Measurements from ENCODE around the gene NAPA. TPM values are rescaled to one million over a fixed set of nuclear protein-coding genes. Genes with fewer than 3 reads are reported as not detected.

NAPA gene
- total RNA-seq, 1 experiment from 2014 or later = 95.9 TPM

- Histone ChIP-seq H3K9me3 (ENCODE audit: low read length) (no peaks in the 10 kb centered on the region), H3F3A (ENCODE audit: low read length, unreplicated experiment) (no peaks in the 10 kb centered on the region), H3K79me2 (ENCODE audit: low read length) (no peaks in the 10 kb centered on the region), H3K27ac (ENCODE audit: low read length) (no peak overlapping the region), H3K36me3 (ENCODE audit: low read depth, low read length) (no peaks in the 10 kb centered on the region), H3K4me2 (ENCODE audit: low read length) (no peak overlapping the region), H3K4me3 (ENCODE audit: low read length) (no peak overlapping the region), H3K4me1 (ENCODE audit: insufficient read depth, low read length) (no peaks in the 10 kb centered on the region), H3K9ac (ENCODE audit: low read length) (no peak overlapping the region), H3K9me2 (replicated peaks; ENCODE audit: low read length) (no peaks in the 10 kb centered on the region), H2AFZ (ENCODE audit: low read length) (no peak overlapping the region), H3K27me3 (ENCODE audit: low read length) (no peaks in the 10 kb centered on the region), H4K20me1 (ENCODE audit: low read length) (no peaks in the 10 kb centered on the region)
- ATAC-seq (no peak), DNase-seq (no peak)
- ChIA-PET POLR2A (ENCODE audit: unreplicated experiment) (no interaction called here), CTCF (no interaction called here)
- TF ChIP-seq CTCF (conservative IDR thresholded peaks at IDR 0.05; ENCODE audit: low read depth, low read length) (no peak), EZH2phosphoT487 (IDR thresholded peaks at IDR 0.05; ENCODE audit: borderline replicate concordance, low read length) (no peak), EZH2 (IDR thresholded peaks at IDR 0.05; ENCODE audit: low read length, unreplicated experiment) (no peak)
- BruUV-seq (replicated peaks) = no TSS peak
- intact Hi-C loops (cut with micrococcal nuclease) = no loop called here
Measured at GRCh38 chr19:47526798-47527197, 11.9 kb upstream of the NAPA start.

- Histone ChIP-seq H3K9ac (ENCODE audit: low read length) (no peak overlapping the region), H3K36me3 (ENCODE audit: low read depth, low read length) (no peaks in the 10 kb centered on the region), H4K20me1 (ENCODE audit: low read length) (no peaks in the 10 kb centered on the region), H3K4me2 (ENCODE audit: low read length) (no peak overlapping the region), H3K4me1 (ENCODE audit: insufficient read depth, low read length) (no peaks in the 10 kb centered on the region), H3K79me2 (ENCODE audit: low read length) (no peaks in the 10 kb centered on the region), H3K9me3 (ENCODE audit: low read length) (no peaks in the 10 kb centered on the region), H3K27me3 (ENCODE audit: low read length) (no peaks in the 10 kb centered on the region), H3K27ac (ENCODE audit: low read length) (no peak overlapping the region), H3F3A (ENCODE audit: low read length, unreplicated experiment) (no peaks in the 10 kb centered on the region), H3K4me3 (ENCODE audit: low read length) (no peak overlapping the region), H3K9me2 (replicated peaks; ENCODE audit: low read length) (no peaks in the 10 kb centered on the region), H2AFZ (ENCODE audit: low read length) (no peak overlapping the region)
- TF ChIP-seq CTCF (conservative IDR thresholded peaks at IDR 0.05; ENCODE audit: low read depth, low read length) = no peak
- no peak for TF ChIP-seq EZH2phosphoT487 (IDR thresholded peaks at IDR 0.05; ENCODE audit: borderline replicate concordance, low read length)
- TF ChIP-seq EZH2 (IDR thresholded peaks at IDR 0.05; ENCODE audit: low read length, unreplicated experiment) = no peak
- POLR2A ChIA-PET (ENCODE audit: unreplicated experiment) = no interaction called here
- ATAC-seq (no peak), DNase-seq (no peak)
- intact Hi-C loops (cut with micrococcal nuclease) = no loop called here
- CTCF ChIA-PET = no interaction called here
- no TSS peak for BruUV-seq (replicated peaks)
Measured at GRCh38 chr19:47523473-47523872, 8.6 kb upstream of the NAPA start.

- ChIA-PET POLR2A (ENCODE audit: unreplicated experiment) (no interaction called here), CTCF (no interaction called here)
- BruUV-seq (replicated peaks) = no TSS peak
- H3K4me2 ChIP-seq (ENCODE audit: low read length) = no peak overlapping the region
- no peak overlapping the region for H2AFZ ChIP-seq (ENCODE audit: low read length)
- TF ChIP-seq EZH2phosphoT487 (IDR thresholded peaks at IDR 0.05; ENCODE audit: borderline replicate concordance, low read length) (no peak), EZH2 (IDR thresholded peaks at IDR 0.05; ENCODE audit: low read length, unreplicated experiment) (no peak), CTCF (conservative IDR thresholded peaks at IDR 0.05; ENCODE audit: low read depth, low read length) (no peak)
- H3K9me2 ChIP-seq (replicated peaks; ENCODE audit: low read length) = no peaks in the 10 kb centered on the region
- H3K4me3 ChIP-seq (ENCODE audit: low read length) = no peak overlapping the region
- no peaks in the 10 kb centered on the region for H3K79me2 ChIP-seq (ENCODE audit: low read length)
- no peaks in the 10 kb centered on the region for H3F3A ChIP-seq (ENCODE audit: low read length, unreplicated experiment)
- intact Hi-C loops (cut with micrococcal nuclease) = no loop called here
- H3K4me1 ChIP-seq (ENCODE audit: insufficient read depth, low read length) = no peaks in the 10 kb centered on the region
- H3K27me3 ChIP-seq (ENCODE audit: low read length) = no peaks in the 10 kb centered on the region
- no peak overlapping the region for H3K27ac ChIP-seq (ENCODE audit: low read length)
- no peak overlapping the region for H3K9ac ChIP-seq (ENCODE audit: low read length)
- no peaks in the 10 kb centered on the region for H3K9me3 ChIP-seq (ENCODE audit: low read length)
- DNase-seq = no peak
- no peak for ATAC-seq
- no peaks in the 10 kb centered on the region for H3K36me3 ChIP-seq (ENCODE audit: low read depth, low read length)
- H4K20me1 ChIP-seq (ENCODE audit: low read length) = no peaks in the 10 kb centered on the region
Measured at GRCh38 chr19:47521473-47522180, 6.8 kb upstream of the NAPA start.

Data from PC-3 (cell line).